ENCODE results near the gene ZP2.

- TF ChIP-seq CTCF (conservative IDR thresholded peaks at IDR 0.05 in 1 of 2, IDR thresholded peaks at IDR 0.05 in 1 of 2; ENCODE audit: extremely low read depth in 1 of 2, insufficient read depth in 1 of 2, low read depth in 1 of 2, low read length in 2 of 2) (no peak), EZH2 (IDR thresholded peaks at IDR 0.05; ENCODE audit: borderline replicate concordance, low read length) (no peak)
Observed at GRCh38 chr16:21167929-21168602, 43.3 kb downstream of the ZP2 start.

Data from mammary epithelial cell (primary cell).